Muscle layer of duodenum (tissue), 2 donors: ENCODE results near the gene PELI2.

Experiments used
- H3K27ac ChIP-seq: one replicate; pipeline ENCODE4 v1.7.0; 2013; ENCODE audit warnings: mild to moderate bottlenecking, low read length
- H3K27me3 ChIP-seq: one replicate; pipeline ENCODE4 v1.7.0; 2013; ENCODE audit warnings: low read depth, mild to moderate bottlenecking, control low read depth, low read length
- H3K36me3 ChIP-seq, 2 donors: one replicate each; pipeline ENCODE4 v1.7.0; 2013; ENCODE audit warnings: low read length in 2 of 2, control low read depth in 1 of 2, mild to moderate bottlenecking in 1 of 2; ENCODE audit not compliant: insufficient read depth in 2 of 2, control insufficient read depth in 1 of 2
- H3K4me1 ChIP-seq, 2 donors: one replicate each; pipeline ENCODE4 v1.7.0; 2013; ENCODE audit warnings: low read length in 2 of 2, mild to moderate bottlenecking in 2 of 2, control low read depth in 1 of 2, moderate library complexity in 1 of 2; ENCODE audit not compliant: insufficient read depth in 2 of 2, control insufficient read depth in 1 of 2
- H3K4me3 ChIP-seq, 2 donors: one replicate each; pipeline ENCODE4 v1.7.0; 2013; ENCODE audit warnings: low read length in 2 of 2, low read depth in 1 of 2, mild to moderate bottlenecking in 1 of 2
- H3K9me3 ChIP-seq, 2 donors: one replicate each; pipeline ENCODE4 v1.7.0; 2013; ENCODE audit warnings: low read length in 2 of 2, control low read depth in 1 of 2, mild to moderate bottlenecking in 1 of 2; ENCODE audit not compliant: control insufficient read depth in 1 of 2
- donor health status: healthy.

Gene PELI2

GRCh38 chr14:56284641-56285040 is 166.4 kb downstream of the PELI2 start:
- H3K9me3 ChIP-seq: no peaks in the 10 kb centered on the region

DNA sequence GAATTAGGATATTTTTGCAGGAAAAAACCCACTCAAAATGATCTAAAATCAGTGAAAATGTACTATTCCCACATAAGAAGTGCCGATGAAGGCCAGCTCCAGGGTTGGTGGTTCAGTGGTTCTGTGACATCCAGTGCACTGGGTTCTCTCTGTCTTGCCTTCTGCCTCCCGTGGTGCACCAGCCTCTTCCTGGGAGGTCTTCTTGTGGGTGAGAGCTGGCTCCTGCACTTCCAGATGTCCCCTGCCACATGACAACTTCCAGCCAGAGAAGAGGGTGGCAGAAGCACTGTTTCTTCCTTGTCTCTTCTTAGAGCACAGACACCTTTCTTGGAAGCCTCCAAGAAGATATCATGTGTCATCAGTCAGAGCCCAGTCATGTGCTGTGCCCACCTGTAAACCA is 170.9 kb downstream of the PELI2 start:
- Histone ChIP-seq H3K9me3 (no peaks in the 10 kb centered on the region), H3K4me1 (no peaks in the 10 kb centered on the region), H3K27me3 (no peaks in the 10 kb centered on the region), H3K4me3 (no peak overlapping the region), H3K27ac (no peak overlapping the region), H3K36me3 (peaks cover 12 to 21% of the 10 kb centered on the region in 2 donors)

More at GRCh38 chr14:56284641-56285040, 166.4 kb downstream of the PELI2 start:
- Histone ChIP-seq H3K4me1 (no peaks in the 10 kb centered on the region), H3K36me3 (peaks cover 1 to 7% of the 10 kb centered on the region in 2 donors), H3K4me3 (no peak overlapping the region), H3K27me3 (no peaks in the 10 kb centered on the region), H3K27ac (no peak overlapping the region)

- no peak overlapping the region for H3K4me3 ChIP-seq
- H3K36me3 ChIP-seq: peaks cover 12 to 21% of the 10 kb centered on the region in 2 donors
- H3K4me1 ChIP-seq: no peaks in the 10 kb centered on the region
- H3K27me3 ChIP-seq: no peaks in the 10 kb centered on the region
- no peak overlapping the region for H3K27ac ChIP-seq
- H3K9me3 ChIP-seq: no peaks in the 10 kb centered on the region
Measured at GRCh38 chr14:56290195-56290594, 172.0 kb downstream of the PELI2 start.

DNA sequence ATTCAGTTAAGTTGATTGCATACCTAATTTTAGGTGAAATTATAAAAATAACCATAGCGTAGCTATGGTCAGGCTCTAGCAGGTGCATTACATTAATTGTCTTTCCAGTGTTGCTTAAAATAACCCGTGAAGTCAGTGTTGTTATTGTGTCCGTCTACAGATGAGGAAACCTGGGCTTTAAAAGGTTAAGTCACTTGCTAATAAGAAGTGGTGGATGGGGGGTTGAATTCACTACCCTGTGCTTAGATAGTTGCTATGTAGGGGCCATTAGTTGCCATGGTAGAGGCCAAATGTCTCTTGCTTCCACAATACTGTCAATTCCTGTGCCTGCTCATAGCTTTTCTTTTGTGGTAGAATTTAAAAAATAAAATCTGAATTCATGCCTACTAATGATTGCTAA is 174.8 kb downstream of the PELI2 start:
- Histone ChIP-seq H3K27me3 (no peaks in the 10 kb centered on the region), H3K4me3 (no peak overlapping the region), H3K27ac (no peak overlapping the region), H3K36me3 (peaks cover 20 to 38% of the 10 kb centered on the region in 2 donors), H3K4me1 (no peaks in the 10 kb centered on the region), H3K9me3 (no peaks in the 10 kb centered on the region)

- Histone ChIP-seq H3K9me3 (no peaks in the 10 kb centered on the region), H3K27ac (no peak overlapping the region), H3K36me3 (peaks cover 20 to 38% of the 10 kb centered on the region in 2 donors), H3K27me3 (no peaks in the 10 kb centered on the region), H3K4me1 (no peaks in the 10 kb centered on the region), H3K4me3 (no peak overlapping the region)
Measured at GRCh38 chr14:56293506-56293905, 175.3 kb downstream of the PELI2 start.

GRCh38 chr14:56294128-56294527 is 175.9 kb downstream of the PELI2 start:
- no peak overlapping the region for H3K27ac ChIP-seq
- no peaks in the 10 kb centered on the region for H3K27me3 ChIP-seq
- H3K36me3 ChIP-seq: peaks cover 20 to 35% of the 10 kb centered on the region in 2 donors
- H3K9me3 ChIP-seq: no peaks in the 10 kb centered on the region
- no peak overlapping the region for H3K4me3 ChIP-seq
- no peaks in the 10 kb centered on the region for H3K4me1 ChIP-seq

DNA sequence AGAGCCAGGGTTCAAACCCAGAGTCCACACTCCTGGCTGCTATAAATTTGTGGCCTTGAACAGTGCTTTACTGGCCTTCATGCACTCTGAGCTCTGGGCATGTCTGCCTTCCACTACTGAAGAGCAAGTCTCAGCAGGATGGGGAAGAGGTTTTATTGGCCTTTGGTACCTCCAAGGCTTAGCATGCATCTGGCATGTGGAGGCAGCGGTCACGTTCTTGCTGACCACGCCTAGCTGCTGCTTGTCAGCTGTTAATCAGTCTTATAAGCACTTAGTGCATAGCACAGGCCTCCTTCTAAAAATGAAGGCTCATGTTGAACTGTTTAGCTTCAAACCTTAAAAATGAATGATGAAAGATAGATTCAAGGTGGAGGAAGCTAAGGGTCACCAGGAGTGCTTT is 177.5 kb downstream of the PELI2 start:
- no peaks in the 10 kb centered on the region for H3K9me3 ChIP-seq
- H3K4me1 ChIP-seq: no peaks in the 10 kb centered on the region
- H3K27me3 ChIP-seq: no peaks in the 10 kb centered on the region
- H3K27ac ChIP-seq: no peak overlapping the region
- peaks cover 16 to 21% of the 10 kb centered on the region in 2 donors for H3K36me3 ChIP-seq
- H3K4me3 ChIP-seq: no peak overlapping the region

GRCh38 chr14:56297449-56297848 is 179.2 kb downstream of the PELI2 start:
- H3K27ac ChIP-seq: no peak overlapping the region
- H3K9me3 ChIP-seq: no peaks in the 10 kb centered on the region
- H3K4me1 ChIP-seq: no peaks in the 10 kb centered on the region
- no peak overlapping the region for H3K4me3 ChIP-seq
- H3K36me3 ChIP-seq: peaks cover 8 to 17% of the 10 kb centered on the region in 2 donors
- H3K27me3 ChIP-seq: no peaks in the 10 kb centered on the region

DNA sequence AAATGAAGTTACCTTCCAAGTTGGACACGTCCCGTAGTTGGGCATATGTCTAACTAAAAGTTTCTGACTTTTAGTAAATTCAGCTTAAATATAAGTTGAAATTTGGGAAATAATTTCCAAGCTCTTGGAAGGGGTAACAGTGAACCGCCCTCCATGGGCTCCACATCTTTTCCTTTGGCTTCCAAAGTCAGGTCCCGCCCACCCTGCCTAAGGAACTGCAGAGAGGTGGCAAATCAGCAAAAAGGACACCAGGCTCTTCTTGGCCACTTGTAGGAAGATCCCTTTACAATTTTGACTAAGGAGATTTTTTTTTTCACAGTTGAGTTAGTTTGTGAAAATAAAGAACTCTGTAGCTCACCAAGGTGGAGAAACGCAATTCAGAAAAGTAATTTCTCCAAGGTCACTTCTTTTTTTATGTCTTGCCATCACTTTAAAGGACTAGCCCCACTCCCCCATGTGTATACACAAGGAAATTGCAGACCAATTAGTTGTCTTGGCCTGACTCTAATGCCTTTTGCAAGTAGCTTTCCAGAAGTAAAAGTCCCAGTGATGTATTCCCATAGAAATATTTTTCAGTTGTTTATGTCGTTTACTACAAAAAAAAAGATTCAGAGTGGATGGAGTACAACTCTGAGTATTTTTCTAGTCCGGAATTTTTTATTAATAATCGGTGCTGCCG is 181.2 kb downstream of the PELI2 start:
- Histone ChIP-seq H3K27me3 (no peaks in the 10 kb centered on the region), H3K4me3 (no peak overlapping the region), H3K36me3 (peaks cover 8 to 17% of the 10 kb centered on the region in 2 donors), H3K9me3 (no peaks in the 10 kb centered on the region), H3K4me1 (no peaks in the 10 kb centered on the region), H3K27ac (no peak overlapping the region)

GRCh38 chr14:56300495-56300894 is 182.3 kb downstream of the PELI2 start:
- H3K4me3 ChIP-seq: no peak overlapping the region
- H3K27me3 ChIP-seq: no peaks in the 10 kb centered on the region
- no peaks in the 10 kb centered on the region for H3K4me1 ChIP-seq
- no peaks in the 10 kb centered on the region for H3K9me3 ChIP-seq
- H3K27ac ChIP-seq: no peak overlapping the region
- H3K36me3 ChIP-seq: peaks cover 8 to 17% of the 10 kb centered on the region in 2 donors

DNA sequence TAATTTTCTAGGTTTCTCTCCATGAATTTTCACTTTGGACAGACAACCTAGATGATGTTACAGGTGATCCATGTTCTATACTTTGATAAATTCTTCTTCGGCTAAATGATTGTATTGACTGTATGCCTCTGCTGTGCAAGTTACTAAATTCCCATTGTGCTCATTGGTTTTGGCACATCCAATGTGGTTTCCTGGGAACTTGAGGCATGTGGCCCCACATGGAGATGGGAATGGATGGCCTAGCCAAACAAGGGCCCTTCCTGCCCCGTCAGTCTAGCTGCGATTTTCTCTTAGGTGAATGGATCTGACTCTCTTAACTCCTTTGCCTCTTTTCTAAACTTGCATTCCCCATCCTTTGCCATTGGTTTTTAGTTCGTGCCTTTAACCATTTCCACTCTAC is 186.2 kb downstream of the PELI2 start:
- no peaks in the 10 kb centered on the region for H3K9me3 ChIP-seq
- H3K4me3 ChIP-seq: no peak overlapping the region
- H3K36me3 ChIP-seq: no peaks in the 10 kb centered on the region
- no peak overlapping the region for H3K27ac ChIP-seq
- no peaks in the 10 kb centered on the region for H3K4me1 ChIP-seq
- no peaks in the 10 kb centered on the region for H3K27me3 ChIP-seq

DNA sequence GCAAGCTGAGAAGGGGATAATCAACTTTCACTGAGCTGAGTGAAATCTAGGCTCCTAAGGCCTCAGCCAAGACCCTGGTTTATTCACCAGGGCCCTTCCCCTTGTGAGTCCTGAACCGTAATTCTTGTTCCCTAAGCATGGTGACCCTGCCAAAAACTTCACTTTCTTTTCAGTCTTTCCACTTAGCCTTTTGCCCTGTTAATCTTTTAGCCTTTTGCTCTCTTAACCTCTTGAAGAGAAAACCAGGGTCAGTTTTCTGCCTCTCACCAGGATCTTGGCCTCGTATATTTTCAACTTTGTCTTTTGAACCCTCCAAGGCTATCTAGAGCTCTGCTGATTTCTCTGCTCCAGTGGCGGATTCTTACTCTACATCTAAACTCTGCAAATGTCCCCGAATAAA is 191.0 kb downstream of the PELI2 start:
- H3K4me1 ChIP-seq: no peaks in the 10 kb centered on the region
- no peaks in the 10 kb centered on the region for H3K27me3 ChIP-seq
- H3K9me3 ChIP-seq: no peaks in the 10 kb centered on the region
- no peak overlapping the region for H3K27ac ChIP-seq
- no peak overlapping the region for H3K4me3 ChIP-seq
- no peaks in the 10 kb centered on the region for H3K36me3 ChIP-seq
